H9 (cell line): Measurements from ENCODE around the gene SCNN1B. TPM values are rescaled to one million over a fixed set of nuclear protein-coding genes. Genes with fewer than 3 reads are reported as not detected.
A peak's percentile ranks its signal among the peaks of the same experiment; 100 is the strongest.

Experiments used
- DNase-seq: peaks from one replicate; pipeline ENCODE4 v3.0.0-alpha.2; 2017
- H2AFZ ChIP-seq: one replicate; pipeline ENCODE4 v1.6.1; 2013; ENCODE audit warnings: mild to moderate bottlenecking, low read length, control low read depth, moderate library complexity
- H2AK5ac ChIP-seq: 2 replicates; pipeline ENCODE4 v1.6.1; 2013; ENCODE audit warnings: low read length, control low read depth, mixed read lengths; ENCODE audit not compliant: insufficient read length
- H2BK120ac ChIP-seq: one replicate; pipeline ENCODE4 v1.6.1; 2013; ENCODE audit warnings: low read depth, mild to moderate bottlenecking, low read length, control low read depth, inconsistent platforms; ENCODE audit not compliant: poor library complexity, severe bottlenecking
- H2BK12ac ChIP-seq: 2 replicates; pipeline ENCODE4 v1.6.1; 2013; ENCODE audit warnings: low read length, control low read depth, mixed read lengths, low read depth; ENCODE audit not compliant: insufficient read length
- H2BK15ac ChIP-seq: 2 replicates; pipeline ENCODE4 v1.6.1; 2013; ENCODE audit warnings: low read depth, low read length, control low read depth
- H2BK20ac ChIP-seq: one replicate; pipeline ENCODE4 v1.6.1; 2013; ENCODE audit warnings: low read depth, mild to moderate bottlenecking, low read length, control low read depth, inconsistent platforms; ENCODE audit not compliant: poor library complexity, severe bottlenecking
- H2BK5ac ChIP-seq: 2 replicates; pipeline ENCODE4 v1.6.1; 2013; ENCODE audit warnings: low read length, control low read depth, mixed read lengths; ENCODE audit not compliant: insufficient read length
- H3K14ac ChIP-seq: 2 replicates; pipeline ENCODE4 v1.6.1; 2013; ENCODE audit warnings: low read length, control low read depth; ENCODE audit not compliant: insufficient read depth
- H3K18ac ChIP-seq: 2 replicates; pipeline ENCODE4 v1.6.1; 2013; ENCODE audit warnings: low read depth, mild to moderate bottlenecking, mixed read lengths, low read length, control low read depth; ENCODE audit not compliant: insufficient read length
- H3K23ac ChIP-seq: 2 replicates; pipeline ENCODE4 v1.6.1; 2013; ENCODE audit warnings: low read length, control low read depth, mixed read lengths, low read depth; ENCODE audit not compliant: insufficient read length
- H3K23me2 ChIP-seq: 2 replicates; pipeline ENCODE4 v1.6.1; 2013; ENCODE audit warnings: low read depth, mild to moderate bottlenecking, mixed read lengths, low read length, control low read depth; ENCODE audit not compliant: insufficient read length, poor library complexity, severe bottlenecking
- H3K27ac ChIP-seq: 2 replicates; pipeline ENCODE4 v1.5.1; 2013; ENCODE audit warnings: low read length, control low read depth, mixed read lengths, low read depth; ENCODE audit not compliant: insufficient read length
- H3K27me3 ChIP-seq: 2 replicates; pipeline ENCODE4 v1.6.1; 2013; ENCODE audit warnings: low read length, control low read depth, inconsistent platforms; ENCODE audit not compliant: insufficient read depth
- H3K4ac ChIP-seq: 2 replicates; pipeline ENCODE4 v1.6.1; 2013; ENCODE audit warnings: low read depth, mild to moderate bottlenecking, control low read depth, inconsistent platforms, low read length, moderate library complexity
- H3K4me1 ChIP-seq: 2 replicates; pipeline ENCODE4 v1.6.1; 2013; ENCODE audit warnings: low read length, control low read depth, inconsistent platforms; ENCODE audit not compliant: insufficient read depth
- H3K4me2 ChIP-seq: 2 replicates; pipeline ENCODE4 v1.6.1; 2013; ENCODE audit warnings: low read length, control low read depth, mixed read lengths; ENCODE audit not compliant: insufficient read length, insufficient read depth
- H3K56ac ChIP-seq: 2 replicates; pipeline ENCODE4 v1.6.1; 2013; ENCODE audit warnings: low read depth, mild to moderate bottlenecking, mixed read lengths, low read length, control low read depth; ENCODE audit not compliant: insufficient read length
- H3K79me1 ChIP-seq: 2 replicates; pipeline ENCODE4 v1.6.1; 2013; ENCODE audit warnings: low read depth, mild to moderate bottlenecking, moderate library complexity, low read length, control low read depth, inconsistent platforms; ENCODE audit not compliant: insufficient read depth, poor library complexity, severe bottlenecking
- H3K79me2 ChIP-seq: 2 replicates; pipeline ENCODE4 v1.6.1; 2013; ENCODE audit warnings: low read length, control low read depth, inconsistent platforms; ENCODE audit not compliant: insufficient read depth
- H3K9ac ChIP-seq: 2 replicates; pipeline ENCODE4 v1.6.1; 2013; ENCODE audit warnings: low read length, control low read depth, mixed read lengths; ENCODE audit not compliant: insufficient read length; ENCODE audit errors: extremely low read depth
- H3K9me3 ChIP-seq: one replicate; pipeline ENCODE4 v1.6.1; 2013; ENCODE audit warnings: low read depth, low read length, inconsistent platforms; ENCODE audit not compliant: control insufficient read depth
- H3T11ph ChIP-seq: one replicate; pipeline ENCODE4 v1.6.1; 2013; ENCODE audit warnings: mild to moderate bottlenecking, low read length, control low read depth, inconsistent platforms
- H4K20me1 ChIP-seq: one replicate; pipeline ENCODE4 v1.6.1; 2013; ENCODE audit not compliant: control insufficient read depth, insufficient read length, insufficient read depth
- H4K5ac ChIP-seq: 2 replicates; pipeline ENCODE4 v1.6.1; 2013; ENCODE audit warnings: low read depth, mild to moderate bottlenecking, mixed read lengths, low read length, control low read depth; ENCODE audit not compliant: insufficient read length
- H4K8ac ChIP-seq: replicated peaks from 2 replicates; pipeline ENCODE4 v1.6.1; 2013; ENCODE audit warnings: low read length, control low read depth, mixed read lengths, low read depth; ENCODE audit not compliant: insufficient read length
- H4K91ac ChIP-seq: 2 replicates; pipeline ENCODE4 v1.6.1; 2013; ENCODE audit warnings: low read depth, mild to moderate bottlenecking, moderate library complexity, mixed read lengths, low read length, control low read depth; ENCODE audit not compliant: insufficient read length
- H3K27ac Mint-ChIP-seq, 3 experiments: 2 replicates in 2 of 3; 3 replicates in 1 of 3; pipeline ENCODE4 v1.8.0; 2020 to 2021; ENCODE audit warnings: mixed read lengths in 3 of 3, mild to moderate bottlenecking in 1 of 3, moderate library complexity in 1 of 3
- H3K27me3 Mint-ChIP-seq: 2 replicates; pipeline ENCODE4 v1.8.0; 2021; ENCODE audit warnings: low read depth, mild to moderate bottlenecking, moderate library complexity, mixed read lengths
- H3K36me3 Mint-ChIP-seq, 3 experiments: 2 replicates in 2 of 3; 3 replicates in 1 of 3; pipeline ENCODE4 v1.8.0; 2020 to 2021; ENCODE audit warnings: low read depth in 3 of 3, mixed read lengths in 3 of 3; ENCODE audit not compliant: insufficient read depth in 1 of 3
- H3K4me1 Mint-ChIP-seq, 2 experiments: 2 replicates each; pipeline ENCODE4 v1.8.0; 2020; ENCODE audit warnings: mixed read lengths in 2 of 2
- H3K4me3 Mint-ChIP-seq, 2 experiments: 2 replicates in 1 of 2; 3 replicates in 1 of 2; pipeline ENCODE4 v1.8.0; 2020 to 2021; ENCODE audit warnings: mild to moderate bottlenecking in 2 of 2, mixed read lengths in 2 of 2, moderate library complexity in 1 of 2
- H3K9me3 Mint-ChIP-seq, 2 experiments: 2 replicates in 1 of 2; 3 replicates in 1 of 2; pipeline ENCODE4 v1.8.0; 2020; ENCODE audit warnings: mild to moderate bottlenecking in 2 of 2, mixed read lengths in 2 of 2, moderate library complexity in 1 of 2
- whole genome bisulfite sequencing: extraction: QIAGEN DNeasy Blood & Tissue Kit; methylation state at CpG from one replicate; pipeline ENCODE4 v1.1.7; 2013; ENCODE audit warnings: missing lambda C conversion rate, low lambda C conversion rate, mixed read lengths; ENCODE audit not compliant: insufficient read length; ENCODE audit errors: extremely low coverage; 5-methylcytosine and 5-hydroxymethylcytosine counted together
- total RNA-seq: library from RNA; stranded (reverse); gene quantifications from 2 replicates; pipeline ENCODE4 v1.2.1, GENCODE V29; 2021
- TF ChIP-seq, protein P1 (sequence below): fragments of 200-600 bp; sonication (generic); conservative IDR thresholded peaks from 3 replicates; pipeline ENCODE4 v1.8.0; 2021; ENCODE audit warnings: antibody characterized with exemption, mild to moderate bottlenecking

Gene SCNN1B
- total RNA-seq, 1 experiment from 2014 or later: 0.11 TPM

DNA sequence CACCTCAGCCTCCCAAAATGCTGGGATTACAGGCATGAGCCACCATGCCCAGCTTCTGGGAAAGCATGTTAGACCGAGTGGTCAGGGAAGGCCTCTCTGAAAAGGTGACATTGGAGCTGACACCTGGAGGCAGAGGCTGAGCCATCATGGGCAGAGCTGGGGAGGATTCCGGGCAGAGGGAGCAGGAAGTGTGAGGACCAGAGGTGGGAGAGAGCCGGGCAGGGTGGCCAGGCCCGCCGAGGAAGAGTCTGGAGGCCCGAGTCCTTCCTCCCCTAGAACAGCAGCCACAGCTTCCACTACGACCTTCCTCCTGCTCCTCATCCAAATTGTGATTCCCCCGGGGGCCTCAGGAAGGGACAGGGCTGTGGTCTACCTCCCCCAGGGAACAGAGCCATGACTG lies 76.2 kb downstream of the SCNN1B start:
- no peak overlapping the region for H2BK12ac ChIP-seq
- no peak overlapping the region for H2BK5ac ChIP-seq
- peak overlapping the region in 1 of 3 experiments; percentile 44; a peak in 2 of 7 replicates for H3K27ac Mint-ChIP-seq
- H2BK120ac ChIP-seq: no peak overlapping the region
- H3K4me1 Mint-ChIP-seq: peaks cover 18 to 23% of the 10 kb centered on the region in 2 experiments
- TF ChIP-seq, protein P1, sequence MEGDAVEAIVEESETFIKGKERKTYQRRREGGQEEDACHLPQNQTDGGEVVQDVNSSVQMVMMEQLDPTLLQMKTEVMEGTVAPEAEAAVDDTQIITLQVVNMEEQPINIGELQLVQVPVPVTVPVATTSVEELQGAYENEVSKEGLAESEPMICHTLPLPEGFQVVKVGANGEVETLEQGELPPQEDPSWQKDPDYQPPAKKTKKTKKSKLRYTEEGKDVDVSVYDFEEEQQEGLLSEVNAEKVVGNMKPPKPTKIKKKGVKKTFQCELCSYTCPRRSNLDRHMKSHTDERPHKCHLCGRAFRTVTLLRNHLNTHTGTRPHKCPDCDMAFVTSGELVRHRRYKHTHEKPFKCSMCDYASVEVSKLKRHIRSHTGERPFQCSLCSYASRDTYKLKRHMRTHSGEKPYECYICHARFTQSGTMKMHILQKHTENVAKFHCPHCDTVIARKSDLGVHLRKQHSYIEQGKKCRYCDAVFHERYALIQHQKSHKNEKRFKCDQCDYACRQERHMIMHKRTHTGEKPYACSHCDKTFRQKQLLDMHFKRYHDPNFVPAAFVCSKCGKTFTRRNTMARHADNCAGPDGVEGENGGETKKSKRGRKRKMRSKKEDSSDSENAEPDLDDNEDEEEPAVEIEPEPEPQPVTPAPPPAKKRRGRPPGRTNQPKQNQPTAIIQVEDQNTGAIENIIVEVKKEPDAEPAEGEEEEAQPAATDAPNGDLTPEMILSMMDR: no peak
- no peak overlapping the region for H2AFZ ChIP-seq
- no peak for DNase-seq
- H4K20me1 ChIP-seq: no peaks in the 10 kb centered on the region
- WGBS: no CpG with 5 or more reads among the region's 8 CpGs
- no peaks in the 10 kb centered on the region for H3K27me3 ChIP-seq
- no peaks in the 10 kb centered on the region; a peak in 1 of 7 replicates for H3K36me3 Mint-ChIP-seq
- H3K27ac ChIP-seq: no peak overlapping the region
- H2AK5ac ChIP-seq: no peak overlapping the region
- no peaks in the 10 kb centered on the region; the same call in 1 of the 2 replicates for H3K27me3 Mint-ChIP-seq
- H3K4ac ChIP-seq: no peak overlapping the region
- no peak overlapping the region for H4K91ac ChIP-seq
- H3K9me3 Mint-ChIP-seq: no peaks in the 10 kb centered on the region
- no peak overlapping the region for H3K9ac ChIP-seq
- H3K14ac ChIP-seq: no peak overlapping the region
- H3K4me1 ChIP-seq: no peaks in the 10 kb centered on the region; the same call in 1 of the 2 replicates
- no peaks in the 10 kb centered on the region for H3K79me1 ChIP-seq
- H2BK15ac ChIP-seq: no peak overlapping the region
- H3K4me2 ChIP-seq: no peak overlapping the region
- H2BK20ac ChIP-seq: no peak overlapping the region
- no peak overlapping the region for H3K56ac ChIP-seq
- no peaks in the 10 kb centered on the region for H3K23me2 ChIP-seq
- no peaks in the 10 kb centered on the region for H3K79me2 ChIP-seq
- H3K23ac ChIP-seq: no peak overlapping the region
- H3T11ph ChIP-seq: no peak overlapping the region
- no peaks in the 10 kb centered on the region for H3K9me3 ChIP-seq
- H4K8ac ChIP-seq: no peak overlapping the region
- no peak overlapping the region for H3K4me3 Mint-ChIP-seq
- no peak overlapping the region for H3K18ac ChIP-seq
- H4K5ac ChIP-seq: no peak overlapping the region
